SH-SY5Y (cell line): Measurements from ENCODE around the gene ZNF618.

ENCODE experiments used
- GATA2 ChIP-seq: IDR thresholded peaks from 2 replicates; pipeline ENCODE4 v1.6.1; 2011; ENCODE audit warnings: mild to moderate bottlenecking, low read depth, low read length
- GATA3 ChIP-seq: IDR thresholded peaks from 2 replicates; pipeline ENCODE4 v1.6.1; 2011; ENCODE audit warnings: low read depth, mild to moderate bottlenecking, low read length, moderate library complexity

Gene ZNF618

GRCh38 chr9:113943112-113944009 lies 67.3 kb downstream of the ZNF618 start:
- TF ChIP-seq GATA2 (no peak), GATA3 (no peak)

GRCh38 chr9:113945784-113946183 lies 69.7 kb downstream of the ZNF618 start:
- TF ChIP-seq GATA2 (no peak), GATA3 (no peak)

GRCh38 chr9:113946496-113947115 lies 70.5 kb downstream of the ZNF618 start:
- TF ChIP-seq GATA3 (no peak), GATA2 (no peak)

GRCh38 chr9:113947941-113948340 lies 71.8 kb downstream of the ZNF618 start:
- TF ChIP-seq GATA3, result no peak
- no peak for TF ChIP-seq GATA2

GRCh38 chr9:113948891-113949570 lies 72.9 kb downstream of the ZNF618 start:
- TF ChIP-seq GATA2 (no peak), GATA3 (no peak)

- TF ChIP-seq GATA2 (no peak), GATA3 (no peak)
Observed at GRCh38 chr9:113949571-113950078, 73.5 kb downstream of the ZNF618 start.

GRCh38 chr9:113950195-113951031 lies 74.3 kb downstream of the ZNF618 start:
- TF ChIP-seq GATA3 (no peak), GATA2 (no peak)

- no peak for TF ChIP-seq GATA3
- no peak for TF ChIP-seq GATA2
Observed at GRCh38 chr9:113951032-113951372, 74.9 kb downstream of the ZNF618 start.

GRCh38 chr9:113952676-113953075 lies 76.6 kb downstream of the ZNF618 start:
- TF ChIP-seq GATA2, result no peak
- no peak for TF ChIP-seq GATA3

GRCh38 chr9:113953531-113953930 lies 77.4 kb downstream of the ZNF618 start:
- no peak for TF ChIP-seq GATA2
- no peak for TF ChIP-seq GATA3

GRCh38 chr9:113954591-113954990 lies 78.5 kb downstream of the ZNF618 start:
- TF ChIP-seq GATA3 (no peak), GATA2 (no peak)

- TF ChIP-seq GATA3 (no peak), GATA2 (no peak)
Observed at GRCh38 chr9:113955076-113955752, 79.1 kb downstream of the ZNF618 start.

GRCh38 chr9:113956901-113957300 lies 80.8 kb downstream of the ZNF618 start:
- no peak for TF ChIP-seq GATA2

- TF ChIP-seq GATA3, result no peak
- no peak for TF ChIP-seq GATA2
Observed at GRCh38 chr9:113957351-113957750, 81.2 kb downstream of the ZNF618 start.
